A549 (cell line): ENCODE results near the gene RUNX1. TPM values are rescaled to one million over a fixed set of nuclear protein-coding genes. Genes with fewer than 3 reads are reported as not detected.
"Not testable (repeated sequence)": the region's sequence is repeated elsewhere in the genome, so short reads cannot be mapped to it uniquely, and the experiment has no call there.

ENCODE experiments used
- ATAC-seq, 2 experiments: fragments of 200-7000 bp in 1 of 2; fragments of >200 bp in 1 of 2; cut with Nextera tagmentation in 1 of 2; cut with Tn5 transposase in 1 of 2; 3 replicates each; pipeline versions ENCODE4 v1.8.0 to v1.9.1; 2018 to 2020; ENCODE audit warnings: mild to moderate bottlenecking in 1 of 2, moderate library complexity in 1 of 2
- CTCF ChIA-PET: fragments of 300-600 bp; sonication (Branson Sonifier 250); formaldehyde crosslinking; extraction: SDS; loops from one replicate; lab custom pipeline; 2021; ENCODE audit warnings: antibody characterized with exemption, inconsistent platforms; lab: Yijun Ruan, JAX
- POLR2A ChIA-PET: fragments of 350-600 bp; formaldehyde crosslinking; extraction: SDS; loops from one replicate; lab custom pipeline; 2021; ENCODE audit warnings: antibody characterized with exemption, inconsistent platforms; lab: Yijun Ruan, JAX
- DNase-seq, 2 experiments: peaks; one replicate each; pipeline versions ENCODE4 v3.0.0 to v3.0.0-alpha.2; 2011 to 2016; ENCODE audit warnings: low read depth in 1 of 2, low spot score in 1 of 2
- FAIRE-seq: peaks from 2 replicates; lab custom pipeline; 2011; peaks lifted over from hg19 to GRCh38; lab: Jason Lieb, UNC
- H3K27ac ChIP-seq, 2 experiments: fragments of >200 bp; sonication (Bioruptor Twin); formaldehyde crosslinking; 3 replicates each; pipeline ENCODE4 v1.5.1; 2016 to 2017
- H3K4me1 ChIP-seq: fragments of >200 bp; sonication (Bioruptor Twin); formaldehyde crosslinking; 3 replicates; pipeline ENCODE4 v1.6.1; 2016
- H3K4me2 ChIP-seq: fragments of >200 bp; sonication (Bioruptor Twin); formaldehyde crosslinking; 3 replicates; pipeline ENCODE4 v1.6.1; 2016
- H3K4me3 ChIP-seq: fragments of >200 bp; sonication (Bioruptor Twin); formaldehyde crosslinking; 3 replicates; pipeline ENCODE4 v1.5.1; 2016
- H3K9me3 ChIP-seq: fragments of >200 bp; sonication (Bioruptor Twin); formaldehyde crosslinking; 3 replicates; pipeline ENCODE4 v1.6.1; 2016
- BHLHE40 ChIP-seq: IDR thresholded peaks from 2 replicates; pipeline ENCODE4 v1.6.1; 2012; ENCODE audit warnings: low read depth, low read length, inconsistent platforms
- CBX2 ChIP-seq: fragments of 200-600 bp; sonication (generic); IDR thresholded peaks from 2 replicates; pipeline ENCODE4 v1.6.1; 2016; ENCODE audit warnings: low read depth, mild to moderate bottlenecking, borderline replicate concordance
- CEBPB ChIP-seq, 2 experiments: fragments of >200 bp in 1 of 2; sonication (Bioruptor Twin) in 1 of 2; formaldehyde crosslinking in 1 of 2; IDR thresholded peaks; 2 replicates each; pipeline ENCODE4 v1.6.1; 2012 to 2016
- EHF ChIP-seq: fragments of 250-450 bp; sonication (Bioruptor Pico); IDR thresholded peaks from 2 replicates; pipeline ENCODE4 v1.5.0; 2020; ENCODE audit warnings: mild to moderate bottlenecking
- FOSL2 ChIP-seq, 2 experiments: fragments of 450-650 bp in 1 of 2; fragments of >200 bp in 1 of 2; sonication (Bioruptor Twin) in 1 of 2; formaldehyde crosslinking; IDR thresholded peaks; 2 replicates each; pipeline versions ENCODE4 v1.5.0 to v1.6.1; 2016 to 2020; ENCODE audit warnings: mild to moderate bottlenecking in 1 of 2, moderate library complexity in 1 of 2
- FOXS1 ChIP-seq: fragments of 250-450 bp; sonication (Bioruptor Pico); IDR thresholded peaks from 2 replicates; pipeline ENCODE4 v1.5.0; 2020; ENCODE audit warnings: mild to moderate bottlenecking, moderate library complexity
- GATA3 ChIP-seq: IDR thresholded peaks from 2 replicates; pipeline ENCODE4 v1.6.1; 2012; ENCODE audit warnings: borderline replicate concordance
- HES2 ChIP-seq: fragments of >200 bp; sonication (Bioruptor Twin); formaldehyde crosslinking; IDR thresholded peaks from 2 replicates; pipeline ENCODE4 v1.6.1; 2016
- JUN ChIP-seq, 2 experiments: fragments of >200 bp; sonication (Bioruptor Twin); formaldehyde crosslinking; IDR thresholded peaks; 2 replicates in 1 of 2; 3 replicates in 1 of 2; pipeline ENCODE4 v1.6.1; 2016 to 2017
- MAFK ChIP-seq: fragments of 450-650 bp; IDR thresholded peaks from 2 replicates; pipeline ENCODE4 v1.6.1; 2014; ENCODE audit not compliant: partially characterized antibody
- NFE2L2 ChIP-seq: fragments of 150-350 bp; conservative IDR thresholded peaks from 2 replicates; pipeline ENCODE4 v1.6.1; 2014; ENCODE audit warnings: low read length
- NPAS2 ChIP-seq: fragments of 250-450 bp; sonication (Bioruptor Pico); IDR thresholded peaks from 2 replicates; pipeline ENCODE4 v1.8.0; 2022; ENCODE audit warnings: mild to moderate bottlenecking, moderate library complexity, borderline replicate concordance
- PHF8 ChIP-seq: fragments of 200-600 bp; sonication (generic); IDR thresholded peaks from 2 replicates; pipeline ENCODE4 v1.6.1; 2016; ENCODE audit warnings: low read depth, mild to moderate bottlenecking, antibody characterized with exemption, moderate library complexity, borderline replicate concordance
- REST ChIP-seq: fragments of 200-600 bp; sonication (generic); IDR thresholded peaks from 2 replicates; pipeline ENCODE4 v1.6.1; 2016; ENCODE audit warnings: antibody characterized with exemption, mild to moderate bottlenecking, moderate library complexity
- TFCP2L1 ChIP-seq: fragments of 250-450 bp; sonication (Bioruptor Pico); IDR thresholded peaks from 2 replicates; pipeline ENCODE4 v1.5.0; 2021; ENCODE audit warnings: mild to moderate bottlenecking
- TP53 ChIP-seq: fragments of 250-450 bp; sonication (Bioruptor Pico); IDR thresholded peaks from 2 replicates; pipeline ENCODE4 v1.5.0; 2021; ENCODE audit warnings: mild to moderate bottlenecking, moderate library complexity
- ZC3H11A ChIP-seq: fragments of 450-650 bp; IDR thresholded peaks from 2 replicates; pipeline ENCODE4 v1.6.1; 2014; ENCODE audit warnings: antibody characterized with exemption, mild to moderate bottlenecking
- ZFP36 ChIP-seq: fragments of 450-650 bp; IDR thresholded peaks from 2 replicates; pipeline ENCODE4 v1.6.1; 2014; ENCODE audit warnings: borderline replicate concordance; ENCODE audit not compliant: partially characterized antibody
- ZSCAN20 ChIP-seq: fragments of 250-450 bp; sonication (Bioruptor Pico); IDR thresholded peaks from 2 replicates; pipeline ENCODE4 v1.8.0; 2022; ENCODE audit warnings: mild to moderate bottlenecking, moderate library complexity
- WGBS: methylation state at CpG from one replicate; pipeline ENCODE4 v1.1.6; 2017; ENCODE audit errors: missing lambda C conversion rate; 5-methylcytosine and 5-hydroxymethylcytosine counted together
- polyA plus RNA-seq, 4 experiments: library from polyadenylated mRNA; depleted of rRNA in 3 of 4; stranded (reverse); fragments of >200 nt; fragmentation: RNase III in 1 of 4; extraction: RNeasy Plus Mini Kit Qiagen cat#74134 plus additional on column Dnase treatment in 1 of 4; gene quantifications; 2 replicates in 3 of 4; 3 replicates in 1 of 4; pipeline ENCODE4 v1.2.3, GENCODE V29; 2011 to 2017
- TF ChIP-seq, protein P1 (sequence below): fragments of >200 bp; sonication (Bioruptor Twin); formaldehyde crosslinking; IDR thresholded peaks from 3 replicates; pipeline ENCODE4 v1.5.1; 2016
- TF ChIP-seq, protein P2 (sequence below): IDR thresholded peaks from 2 replicates; pipeline ENCODE4 v1.6.1; 2012
- TF ChIP-seq, protein P3 (sequence below): fragments of 150-350 bp; IDR thresholded peaks from 2 replicates; pipeline ENCODE4 v1.6.1; 2014; ENCODE audit warnings: low read depth, mild to moderate bottlenecking, low read length

RUNX1 gene
- polyA plus RNA-seq, 2 of the 4 experiments (the other 2 are of a cell fraction) = 5.5 TPM

DNA sequence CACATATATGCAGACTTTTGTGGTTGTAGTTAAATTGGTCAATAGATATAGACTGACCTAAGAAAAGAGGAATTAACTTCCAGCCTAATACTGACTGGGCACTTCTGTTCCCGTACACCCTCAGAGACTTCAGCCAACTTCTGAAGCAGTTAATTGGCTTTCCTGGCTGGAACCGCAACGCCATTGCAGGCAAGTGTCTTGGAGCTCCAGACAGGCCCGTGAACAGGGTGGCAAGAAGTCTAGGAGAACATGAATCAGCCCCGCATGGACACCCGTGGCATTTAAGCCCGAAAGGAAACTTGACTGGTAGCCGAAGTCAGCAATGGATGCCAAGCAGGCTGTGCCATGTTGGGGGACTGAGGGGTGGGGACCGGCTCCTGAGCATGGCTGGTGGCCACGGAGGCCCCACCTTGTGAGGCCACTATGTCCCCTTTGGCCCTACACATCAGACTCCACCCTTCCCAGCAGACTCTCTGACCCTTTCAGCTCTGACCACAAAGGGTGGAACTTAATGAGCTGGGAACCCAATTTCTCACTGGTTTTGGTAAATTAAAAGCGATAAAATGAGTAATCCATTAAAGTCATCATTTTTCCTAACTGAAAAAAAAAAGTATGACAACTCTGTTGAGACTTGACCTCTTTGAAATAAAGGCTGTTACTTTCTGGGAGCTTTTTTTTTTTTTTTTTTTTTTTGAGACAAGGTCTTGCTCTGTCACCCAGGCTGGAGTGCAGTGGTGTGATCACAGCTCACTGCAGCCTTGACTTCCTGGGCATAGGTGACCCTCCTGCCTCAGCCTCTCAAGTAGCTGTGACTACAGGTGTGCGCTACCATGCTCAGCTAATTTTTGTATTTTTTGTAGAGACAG, 54.1 kb downstream of the RUNX1 start:
- Histone ChIP-seq H3K27ac (no peak overlapping the region), H3K9me3 (no peaks in the 10 kb centered on the region), H3K4me1 (no peaks in the 10 kb centered on the region), H3K4me3 (no peak overlapping the region), H3K4me2 (no peak overlapping the region)
- ATAC-seq (no peak), FAIRE-seq (no peak), DNase-seq (no peak)
- ChIA-PET CTCF (interaction anchor here (0.6 kb wide), 1 partner anchor 60 kb away, joined by 3 read pairs; no protein-coding TSS in a partner anchor), POLR2A (no interaction called here)
- 83% methylated on average over 10 of the region's 12 CpGs for WGBS
- TF ChIP-seq, protein P1, sequence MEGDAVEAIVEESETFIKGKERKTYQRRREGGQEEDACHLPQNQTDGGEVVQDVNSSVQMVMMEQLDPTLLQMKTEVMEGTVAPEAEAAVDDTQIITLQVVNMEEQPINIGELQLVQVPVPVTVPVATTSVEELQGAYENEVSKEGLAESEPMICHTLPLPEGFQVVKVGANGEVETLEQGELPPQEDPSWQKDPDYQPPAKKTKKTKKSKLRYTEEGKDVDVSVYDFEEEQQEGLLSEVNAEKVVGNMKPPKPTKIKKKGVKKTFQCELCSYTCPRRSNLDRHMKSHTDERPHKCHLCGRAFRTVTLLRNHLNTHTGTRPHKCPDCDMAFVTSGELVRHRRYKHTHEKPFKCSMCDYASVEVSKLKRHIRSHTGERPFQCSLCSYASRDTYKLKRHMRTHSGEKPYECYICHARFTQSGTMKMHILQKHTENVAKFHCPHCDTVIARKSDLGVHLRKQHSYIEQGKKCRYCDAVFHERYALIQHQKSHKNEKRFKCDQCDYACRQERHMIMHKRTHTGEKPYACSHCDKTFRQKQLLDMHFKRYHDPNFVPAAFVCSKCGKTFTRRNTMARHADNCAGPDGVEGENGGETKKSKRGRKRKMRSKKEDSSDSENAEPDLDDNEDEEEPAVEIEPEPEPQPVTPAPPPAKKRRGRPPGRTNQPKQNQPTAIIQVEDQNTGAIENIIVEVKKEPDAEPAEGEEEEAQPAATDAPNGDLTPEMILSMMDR = no peak
- no peak for TF ChIP-seq HES2
- no peak for TF ChIP-seq PHF8
- TF ChIP-seq MAFK = no peak
- no peak for TF ChIP-seq ZSCAN20 (CRISPR knock-in tag)
- TF ChIP-seq NFE2L2 = no peak
- TF ChIP-seq EHF = no peak
- TF ChIP-seq, protein P2, sequence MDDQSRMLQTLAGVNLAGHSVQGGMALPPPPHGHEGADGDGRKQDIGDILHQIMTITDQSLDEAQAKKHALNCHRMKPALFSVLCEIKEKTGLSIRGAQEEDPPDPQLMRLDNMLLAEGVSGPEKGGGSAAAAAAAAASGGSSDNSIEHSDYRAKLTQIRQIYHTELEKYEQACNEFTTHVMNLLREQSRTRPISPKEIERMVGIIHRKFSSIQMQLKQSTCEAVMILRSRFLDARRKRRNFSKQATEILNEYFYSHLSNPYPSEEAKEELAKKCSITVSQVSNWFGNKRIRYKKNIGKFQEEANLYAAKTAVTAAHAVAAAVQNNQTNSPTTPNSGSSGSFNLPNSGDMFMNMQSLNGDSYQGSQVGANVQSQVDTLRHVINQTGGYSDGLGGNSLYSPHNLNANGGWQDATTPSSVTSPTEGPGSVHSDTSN = no peak
- no peak for TF ChIP-seq BHLHE40
- no peak for TF ChIP-seq TFCP2L1 (CRISPR knock-in tag)

DNA sequence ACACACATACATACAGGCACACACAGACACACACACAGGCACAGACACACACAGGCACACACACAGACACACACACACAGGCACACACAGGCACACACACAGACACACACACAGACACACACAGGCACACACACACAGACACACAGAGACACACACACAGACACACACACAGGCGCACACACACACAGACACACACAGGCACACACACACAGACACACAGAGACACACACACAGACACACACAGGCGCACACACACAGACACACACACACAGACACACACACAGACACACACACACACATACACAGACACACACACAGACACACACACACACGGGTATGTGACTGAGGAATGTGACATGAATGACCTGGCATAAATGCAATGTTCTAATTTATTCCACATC, 55.6 kb downstream of the RUNX1 start:
- FAIRE-seq, CTCF ChIA-PET, H3K4me3 ChIP-seq, H3K4me2 ChIP-seq, H3K9me3 ChIP-seq, ATAC-seq, DNase-seq, POLR2A ChIA-PET, H3K4me1 ChIP-seq, H3K27ac ChIP-seq: not testable (repeated sequence)
- WGBS = 61% methylated on average over 2 of the region's 3 CpGs

DNA sequence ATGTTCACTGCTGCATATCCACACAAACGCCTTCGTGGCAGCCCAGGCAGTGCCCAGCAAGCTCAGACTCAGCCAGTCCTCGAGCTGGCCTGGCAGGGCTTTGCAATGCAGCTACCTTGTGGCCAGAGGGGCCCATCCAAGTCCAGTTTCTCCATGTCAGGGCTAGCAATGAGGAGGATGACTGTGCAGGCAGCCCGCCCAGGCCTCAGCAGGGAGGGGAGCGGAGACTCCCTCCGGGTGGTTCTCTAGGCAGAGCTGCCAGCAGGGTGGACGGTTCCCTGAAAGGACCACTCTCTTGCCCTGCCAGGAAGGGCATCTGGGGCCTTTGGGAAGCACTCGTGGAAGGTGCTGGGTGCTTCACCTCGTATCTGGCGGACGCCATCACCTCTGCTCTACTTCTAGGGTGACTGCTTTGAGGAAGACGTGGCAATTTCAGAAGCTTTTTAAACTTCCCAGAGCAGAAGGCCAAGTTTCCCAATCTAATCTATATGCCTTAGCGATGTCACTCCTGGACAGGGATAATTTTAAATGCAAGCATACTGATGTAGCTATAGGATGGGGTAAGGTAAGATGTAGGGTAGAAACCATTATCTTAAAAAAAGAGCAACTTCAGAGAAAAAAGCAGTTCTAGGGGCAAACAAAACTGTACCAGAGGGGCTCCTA, 56.2 kb downstream of the RUNX1 start:
- POLR2A ChIA-PET = no interaction called here
- no peaks in the 10 kb centered on the region for H3K9me3 ChIP-seq
- CTCF ChIA-PET = no interaction called here
- no peak overlapping the region for H3K4me3 ChIP-seq
- no peak for DNase-seq
- no peaks in the 10 kb centered on the region for H3K4me1 ChIP-seq
- TF ChIP-seq FOSL2 (IDR thresholded peaks at IDR 0.05) (no peak), FOSL2 (CRISPR knock-in tag; IDR thresholded peaks at IDR 0.05) (no peak), REST (no peak), GATA3 (no peak), TP53 (CRISPR knock-in tag) (no peak), JUN (IDR thresholded peaks at IDR 0.05) (no peak), CEBPB (IDR thresholded peaks at IDR 0.05) (no peak), CBX2 (no peak), FOXS1 (CRISPR knock-in tag) (no peak), ZFP36 (no peak), NPAS2 (no peak), ZC3H11A (no peak), MAFK (no peak), ZSCAN20 (CRISPR knock-in tag) (no peak)
- TF ChIP-seq, protein P3, sequence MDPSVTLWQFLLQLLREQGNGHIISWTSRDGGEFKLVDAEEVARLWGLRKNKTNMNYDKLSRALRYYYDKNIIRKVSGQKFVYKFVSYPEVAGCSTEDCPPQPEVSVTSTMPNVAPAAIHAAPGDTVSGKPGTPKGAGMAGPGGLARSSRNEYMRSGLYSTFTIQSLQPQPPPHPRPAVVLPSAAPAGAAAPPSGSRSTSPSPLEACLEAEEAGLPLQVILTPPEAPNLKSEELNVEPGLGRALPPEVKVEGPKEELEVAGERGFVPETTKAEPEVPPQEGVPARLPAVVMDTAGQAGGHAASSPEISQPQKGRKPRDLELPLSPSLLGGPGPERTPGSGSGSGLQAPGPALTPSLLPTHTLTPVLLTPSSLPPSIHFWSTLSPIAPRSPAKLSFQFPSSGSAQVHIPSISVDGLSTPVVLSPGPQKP = no peak
- 81% methylated on average over 10 of the region's 13 CpGs for WGBS
- ATAC-seq = no peak
- H3K27ac ChIP-seq = peak overlapping the region in 1 of 2 experiments; percentile 31; a peak in 1 of 6 replicates
- FAIRE-seq = no peak
- no peak overlapping the region for H3K4me2 ChIP-seq
